OCI-LY7 (cell line): ENCODE measurements around the gene SLC35A4. TPM values are rescaled to one million over a fixed set of nuclear protein-coding genes. Genes with fewer than 3 reads are reported as not detected.

Experiments used
- BruUV-seq: library from RNA; stranded (reverse); fragments of 400-500 nt; replicated peaks from 2 replicates; lab custom pipeline; 2021; lab: Mats Ljungman, UMichigan
- CTCF ChIA-PET: fragments of 300-600 bp; sonication (Branson Sonifier 250); formaldehyde crosslinking; loops from one replicate; lab custom pipeline; 2022; ENCODE audit warnings: antibody characterized with exemption; ENCODE audit not compliant: unreplicated experiment; lab: Charles Lee
- POLR2A ChIA-PET: fragments of 300-600 bp; sonication (Branson Sonifier 250); formaldehyde crosslinking; loops from one replicate; lab custom pipeline; 2022; ENCODE audit warnings: antibody characterized with exemption; lab: Charles Lee
- DNase-seq: peaks from one replicate; pipeline ENCODE4 v3.0.0-alpha.2; 2015; ENCODE audit warnings: low spot score
- H2AFZ ChIP-seq: fragments of 200-600 bp; sonication (generic), shearing (Covaris generic); 2 replicates; pipeline ENCODE4 v1.6.1; 2014; ENCODE audit warnings: mild to moderate bottlenecking, antibody characterized with exemption, low read length, moderate library complexity
- H3K27ac ChIP-seq: fragments of 200-600 bp; sonication (generic); 2 replicates; pipeline ENCODE4 v1.5.1; 2014; ENCODE audit warnings: mixed run types, low read depth, mild to moderate bottlenecking, moderate library complexity, low read length, inconsistent platforms; ENCODE audit not compliant: poor library complexity, severe bottlenecking
- H3K36me3 ChIP-seq: fragments of 200-600 bp; sonication (generic); 2 replicates; pipeline ENCODE4 v1.6.1; 2014; ENCODE audit warnings: mild to moderate bottlenecking, antibody characterized with exemption, low read length, moderate library complexity, mixed read lengths; ENCODE audit not compliant: insufficient read depth
- H3K4me1 ChIP-seq: fragments of 200-600 bp; sonication (generic); 2 replicates; pipeline ENCODE4 v1.5.1; 2014; ENCODE audit warnings: mild to moderate bottlenecking, low read length; ENCODE audit not compliant: insufficient read depth, poor library complexity, severe bottlenecking
- H3K4me2 ChIP-seq: fragments of 200-600 bp; sonication (generic); 2 replicates; pipeline ENCODE4 v1.6.1; 2014; ENCODE audit warnings: mild to moderate bottlenecking, low read length
- H3K4me3 ChIP-seq: fragments of 200-600 bp; sonication (generic); 2 replicates; pipeline ENCODE4 v1.5.1; 2014; ENCODE audit warnings: mild to moderate bottlenecking, low read depth, low read length; ENCODE audit not compliant: poor library complexity, severe bottlenecking
- H3K79me2 ChIP-seq: fragments of 200-600 bp; sonication (generic); 2 replicates; pipeline ENCODE4 v1.6.1; 2016; ENCODE audit warnings: low read depth, mild to moderate bottlenecking, low read length, moderate library complexity, mixed read lengths; ENCODE audit not compliant: insufficient read depth
- H3K9me2 ChIP-seq: fragments of 200-600 bp; sonication (generic); 2 replicates; pipeline ENCODE4 v1.6.1; 2016; ENCODE audit warnings: mild to moderate bottlenecking, low read length, mixed read lengths; ENCODE audit not compliant: insufficient read depth
- H3K9me3 ChIP-seq: fragments of 200-600 bp; sonication (generic); 2 replicates; pipeline ENCODE4 v1.6.1; 2014; ENCODE audit warnings: mild to moderate bottlenecking, mixed run types, low read length, mixed read lengths
- H4K20me1 ChIP-seq: fragments of 200-600 bp; sonication (generic); 2 replicates; pipeline ENCODE4 v1.6.1; 2014; ENCODE audit warnings: mild to moderate bottlenecking, antibody characterized with exemption, low read length, moderate library complexity, mixed read lengths; ENCODE audit not compliant: insufficient read depth
- CTCF ChIP-seq: fragments of 200-600 bp; sonication (generic); conservative IDR thresholded peaks from 2 replicates; pipeline ENCODE4 v1.5.1; 2014; ENCODE audit warnings: mild to moderate bottlenecking, antibody characterized with exemption, low read length, moderate library complexity, mixed read lengths
- EZH2phosphoT487 ChIP-seq: fragments of 200-600 bp; sonication (generic); IDR thresholded peaks from 2 replicates; pipeline ENCODE4 v1.6.1; 2018; ENCODE audit warnings: low read depth, borderline replicate concordance, mild to moderate bottlenecking, mixed run types, antibody characterized with exemption, low read length, moderate library complexity, mixed read lengths
- intact Hi-C: fragments of 100-400 bp; cut with micrococcal nuclease; formaldehyde crosslinking; loops from one replicate; pipeline ENCODE4 v1.10.0; 2022; ENCODE audit not compliant: unreplicated experiment
- total RNA-seq, 2 experiments: library from RNA; depleted of rRNA in 1 of 2; stranded (reverse); fragments of >200 nt in 1 of 2; shearing (Covaris generic) in 1 of 2; gene quantifications; 2 replicates each; pipeline ENCODE4 v1.2.3, GENCODE V29; 2014 to 2022

The SLC35A4 gene
- total RNA-seq, 2 experiments from 2014 or later: 29.1 to 48.7 TPM

- Histone ChIP-seq H2AFZ (no peak overlapping the region), H4K20me1 (no peaks in the 10 kb centered on the region), H3K9me3 (no peaks in the 10 kb centered on the region), H3K36me3 (peaks cover 76% of the 10 kb centered on the region), H3K4me1 (peaks cover 14% of the 10 kb centered on the region), H3K4me3 (no peak overlapping the region), H3K4me2 (no peak overlapping the region), H3K9me2 (no peaks in the 10 kb centered on the region), H3K79me2 (no peaks in the 10 kb centered on the region), H3K27ac (no peak overlapping the region)
- DNase-seq: no peak
- no TSS peak for BruUV-seq
- ChIA-PET CTCF (no interaction called here), POLR2A (interaction anchor here (1.3 kb wide), 1 partner anchor 13 kb away, joined by 4 read pairs; no protein-coding TSS in a partner anchor)
- intact Hi-C loops: no loop called here
- no peak for TF ChIP-seq EZH2phosphoT487
- no peak for TF ChIP-seq CTCF
Measured at GRCh38 chr5:140545606-140546005, 19.0 kb upstream of the SLC35A4 start.

GRCh38 chr5:140546851-140547507, 17.6 kb upstream of the SLC35A4 start:
- no peak for TF ChIP-seq CTCF
- no peak for TF ChIP-seq EZH2phosphoT487
- Histone ChIP-seq H3K36me3 (peaks cover 76% of the 10 kb centered on the region), H3K4me2 (peak overlapping the region; percentile 47; the same call in 1 of the 2 replicates), H3K9me3 (no peaks in the 10 kb centered on the region), H3K9me2 (no peaks in the 10 kb centered on the region), H3K4me3 (no peak overlapping the region), H4K20me1 (no peaks in the 10 kb centered on the region), H3K4me1 (peaks cover 14% of the 10 kb centered on the region), H2AFZ (no peak overlapping the region), H3K79me2 (no peaks in the 10 kb centered on the region), H3K27ac (no peak overlapping the region)
- no peak for DNase-seq
- ChIA-PET CTCF (no interaction called here), POLR2A (interaction anchor here (0.9 to 1.9 kb wide), 4 partner anchors 8 to 27 kb away, joined by 3 to 6 read pairs (median 3); partner anchors contain the start of gene SRA1)
- intact Hi-C loops: no loop called here
- no TSS peak for BruUV-seq
